HG03066 (cell line): Measurements from ENCODE around the gene DYSF.

Experiments
- ATAC-seq: cut with Tn5 transposase; IDR thresholded peaks from one replicate; pipeline ENCODE4 v1.9.1; 2021; ENCODE audit warnings: low read depth; ENCODE audit not compliant: unreplicated experiment

The DYSF gene

DNA sequence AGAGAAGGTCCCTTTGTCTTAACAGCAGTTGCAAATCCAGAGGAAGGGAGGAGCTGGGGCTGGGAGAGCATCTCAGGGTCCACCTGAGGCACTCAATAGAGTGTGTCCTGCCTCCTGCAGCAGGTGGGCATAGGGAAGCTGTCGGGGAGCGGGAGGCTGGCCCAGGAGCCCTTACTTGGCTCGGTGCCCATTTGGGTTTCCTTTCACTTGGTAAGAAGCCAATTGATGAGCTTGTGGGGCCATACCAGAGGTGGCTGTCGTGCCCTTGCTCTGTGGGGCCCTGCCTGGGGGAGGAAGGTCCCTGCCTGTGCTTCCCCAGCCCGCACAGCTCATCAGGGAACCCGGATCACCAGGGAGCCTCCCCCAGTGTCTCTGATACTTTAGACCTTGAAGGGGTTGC, 229.7 kb downstream of the DYSF start:
- no peak for ATAC-seq

- ATAC-seq: no peak
Measured at GRCh38 chr2:71683666-71684065, 230.3 kb downstream of the DYSF start.

GRCh38 chr2:71684226-71685072, 231.1 kb downstream of the DYSF start:
- ATAC-seq: no peak

- no peak for ATAC-seq
Measured at GRCh38 chr2:71685073-71685848, 231.9 kb downstream of the DYSF start.

GRCh38 chr2:71685941-71686611, 232.7 kb downstream of the DYSF start:
- no peak for ATAC-seq

DNA sequence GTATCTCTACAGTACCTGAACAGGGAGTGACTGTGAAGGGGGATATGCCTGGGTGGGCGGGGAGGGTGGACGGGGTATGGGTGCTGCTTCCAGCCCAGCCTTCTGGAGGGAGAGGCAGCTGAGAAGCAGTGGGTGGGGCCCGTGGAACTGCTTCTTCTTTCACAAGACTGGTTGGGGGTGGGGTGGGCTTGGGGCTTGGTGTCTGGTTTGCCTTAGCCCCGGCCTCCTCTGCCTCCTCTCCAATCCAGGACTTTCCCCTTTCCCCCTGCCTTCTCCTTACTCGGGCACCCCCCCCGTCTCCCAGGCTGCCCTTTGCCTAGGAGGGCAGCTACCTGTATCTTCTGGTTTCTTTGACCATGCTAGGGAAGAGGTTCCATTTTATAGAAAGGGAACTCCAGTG, 233.4 kb downstream of the DYSF start:
- no peak for ATAC-seq

- no peak for ATAC-seq
Measured at GRCh38 chr2:71687412-71687811, 234.1 kb downstream of the DYSF start.

DNA sequence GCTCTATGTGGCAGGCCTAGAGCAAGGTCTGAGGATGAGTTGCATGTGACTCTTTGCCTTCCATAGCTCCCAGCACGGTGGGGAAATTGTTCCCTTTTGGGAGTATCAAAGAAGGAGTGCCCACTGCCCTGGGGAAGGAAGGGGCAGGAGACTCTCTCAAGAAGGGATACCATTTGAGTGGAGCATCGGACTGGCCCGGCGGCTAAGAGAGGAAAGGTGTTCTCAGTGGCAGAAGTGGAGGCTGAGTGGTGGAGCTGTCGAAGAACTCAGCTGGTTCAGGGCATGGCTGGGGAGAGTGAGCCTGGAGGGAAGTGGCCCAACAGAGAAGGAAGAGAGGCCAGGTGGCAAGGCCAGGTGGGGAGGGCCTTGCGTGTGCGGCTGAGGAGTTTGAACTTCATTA, 235.2 kb downstream of the DYSF start:
- no peak for ATAC-seq

DNA sequence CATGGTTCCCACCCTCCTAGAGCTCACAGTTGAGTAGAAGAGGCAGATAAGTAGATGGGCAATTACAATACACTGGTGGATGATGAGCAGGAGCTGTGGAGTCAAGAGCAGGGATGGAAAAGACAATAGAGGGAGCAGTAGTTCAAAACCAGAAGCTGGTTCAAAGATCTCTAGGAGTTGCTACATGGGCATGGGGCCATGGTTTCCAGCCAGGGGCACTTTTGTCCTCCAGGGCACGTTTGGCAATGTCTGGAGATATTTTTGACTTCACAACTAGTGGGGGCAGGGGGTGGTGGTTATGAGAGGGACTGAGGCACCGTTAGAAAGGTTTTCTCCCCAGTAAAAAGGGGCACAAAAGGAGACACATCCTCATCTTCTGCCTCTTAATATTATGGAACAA, 236.0 kb downstream of the DYSF start:
- no peak for ATAC-seq

GRCh38 chr2:71689968-71690834, 236.8 kb downstream of the DYSF start:
- no peak for ATAC-seq

DNA sequence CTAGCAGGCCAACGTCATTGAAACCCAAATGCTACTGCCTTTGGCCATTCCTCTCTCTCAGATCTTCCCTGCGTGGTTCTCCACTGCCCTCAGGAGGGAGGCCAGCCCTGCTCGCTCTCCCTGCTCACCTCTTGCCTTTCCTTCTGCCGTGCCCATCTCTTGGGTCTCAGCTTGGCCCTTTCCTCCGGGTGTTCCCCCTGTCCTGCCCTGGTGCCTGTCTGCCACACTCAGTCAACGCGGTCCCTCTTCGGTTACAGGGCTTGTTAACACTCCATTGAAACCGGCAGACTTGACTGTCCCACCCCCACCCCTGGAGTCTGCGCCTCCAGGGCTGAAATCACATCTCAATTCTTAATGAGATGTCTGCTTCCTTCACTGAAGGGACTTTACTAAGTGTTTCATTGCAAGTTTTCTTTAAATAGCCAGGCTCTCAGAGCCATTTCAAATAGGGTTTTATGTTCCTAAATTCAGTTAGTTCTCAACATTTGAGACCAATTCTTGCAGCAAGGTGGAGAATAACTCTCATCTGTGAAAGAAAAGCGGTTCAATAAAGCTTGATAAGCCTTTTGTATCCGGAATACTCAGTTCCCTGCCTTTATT, 237.6 kb downstream of the DYSF start:
- ATAC-seq: no peak

DNA sequence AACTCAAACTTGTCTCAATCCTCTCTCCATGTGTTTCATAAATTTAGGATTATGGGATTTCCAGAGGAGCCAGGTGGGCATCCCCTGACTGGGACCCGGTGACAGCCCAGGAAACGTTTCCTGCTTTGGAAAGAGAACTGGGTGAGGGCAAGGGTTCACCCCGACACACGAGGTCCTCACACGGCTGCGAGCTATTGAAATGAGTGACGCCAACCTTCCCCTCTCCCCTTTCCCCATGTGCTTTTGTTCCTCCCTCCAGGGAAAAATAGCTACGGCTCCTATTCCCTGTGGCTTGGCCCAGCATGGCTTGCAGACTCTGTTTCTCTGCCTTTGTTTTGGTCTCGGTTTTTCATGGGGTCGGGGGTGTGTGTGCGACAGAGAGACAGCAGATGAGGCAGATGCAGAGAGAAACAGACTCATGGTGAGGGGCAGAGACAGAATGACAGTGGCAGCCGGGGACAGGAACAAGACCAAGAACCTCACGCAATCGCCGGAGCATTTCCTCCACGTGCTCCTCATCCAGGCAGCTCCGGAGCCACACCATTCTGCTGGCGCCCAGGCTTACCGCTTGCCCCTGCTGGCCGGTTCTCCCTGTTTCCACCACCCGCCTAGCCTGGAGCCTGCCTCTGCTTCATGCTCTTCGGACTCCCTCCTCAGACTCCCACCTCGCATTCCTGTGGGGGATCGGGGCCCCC, 238.5 kb downstream of the DYSF start:
- no peak for ATAC-seq

GRCh38 chr2:71692621-71693277, 239.4 kb downstream of the DYSF start:
- ATAC-seq: no peak

DNA sequence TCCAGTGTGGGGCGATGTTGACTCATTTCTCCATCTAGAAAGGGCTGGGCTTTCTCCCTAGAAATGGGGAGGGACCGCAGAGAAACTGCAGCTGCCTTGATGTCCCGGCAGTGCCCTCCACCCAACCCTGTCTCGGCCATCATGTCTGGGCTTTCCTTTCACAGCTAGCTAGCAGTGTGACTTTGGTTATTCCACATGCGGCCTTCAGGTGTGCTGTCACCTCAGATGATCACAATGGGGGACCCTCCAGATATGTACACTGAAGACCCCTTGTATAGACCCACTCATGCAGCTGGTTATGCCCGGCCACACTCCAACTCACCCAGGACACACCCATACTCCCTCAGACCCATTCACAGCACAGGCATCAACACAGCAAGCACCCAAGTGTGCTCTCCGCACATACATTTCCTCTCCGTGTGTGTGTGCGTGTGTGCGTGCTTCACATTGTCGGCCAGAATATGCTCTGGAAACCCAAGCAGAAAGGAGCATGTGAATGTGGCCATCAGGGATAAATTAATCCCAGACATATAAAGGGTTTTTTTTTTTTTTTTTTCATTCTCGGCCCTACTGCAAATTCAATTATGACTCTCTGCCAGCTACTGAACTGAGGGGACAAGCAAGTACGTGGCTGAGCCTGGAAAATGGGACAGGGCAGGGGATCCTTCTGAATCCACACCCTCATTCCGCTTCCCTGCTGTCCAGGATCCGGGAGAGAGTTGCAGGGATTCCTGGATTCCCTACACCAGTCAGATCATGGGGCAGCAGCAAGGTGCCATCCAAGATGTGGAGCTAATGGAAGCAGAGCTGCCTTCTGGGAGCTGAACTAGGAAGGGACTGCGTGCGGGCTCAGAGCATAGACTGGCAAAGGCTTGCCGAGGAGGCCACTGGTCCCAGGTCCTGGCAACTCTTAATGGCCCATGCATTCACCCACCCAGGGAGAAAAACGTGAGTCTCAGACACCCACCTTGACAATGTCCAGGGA, 240.2 kb downstream of the DYSF start:
- ATAC-seq: no peak

- ATAC-seq: no peak
Measured at GRCh38 chr2:71694501-71695234, 241.3 kb downstream of the DYSF start.

DNA sequence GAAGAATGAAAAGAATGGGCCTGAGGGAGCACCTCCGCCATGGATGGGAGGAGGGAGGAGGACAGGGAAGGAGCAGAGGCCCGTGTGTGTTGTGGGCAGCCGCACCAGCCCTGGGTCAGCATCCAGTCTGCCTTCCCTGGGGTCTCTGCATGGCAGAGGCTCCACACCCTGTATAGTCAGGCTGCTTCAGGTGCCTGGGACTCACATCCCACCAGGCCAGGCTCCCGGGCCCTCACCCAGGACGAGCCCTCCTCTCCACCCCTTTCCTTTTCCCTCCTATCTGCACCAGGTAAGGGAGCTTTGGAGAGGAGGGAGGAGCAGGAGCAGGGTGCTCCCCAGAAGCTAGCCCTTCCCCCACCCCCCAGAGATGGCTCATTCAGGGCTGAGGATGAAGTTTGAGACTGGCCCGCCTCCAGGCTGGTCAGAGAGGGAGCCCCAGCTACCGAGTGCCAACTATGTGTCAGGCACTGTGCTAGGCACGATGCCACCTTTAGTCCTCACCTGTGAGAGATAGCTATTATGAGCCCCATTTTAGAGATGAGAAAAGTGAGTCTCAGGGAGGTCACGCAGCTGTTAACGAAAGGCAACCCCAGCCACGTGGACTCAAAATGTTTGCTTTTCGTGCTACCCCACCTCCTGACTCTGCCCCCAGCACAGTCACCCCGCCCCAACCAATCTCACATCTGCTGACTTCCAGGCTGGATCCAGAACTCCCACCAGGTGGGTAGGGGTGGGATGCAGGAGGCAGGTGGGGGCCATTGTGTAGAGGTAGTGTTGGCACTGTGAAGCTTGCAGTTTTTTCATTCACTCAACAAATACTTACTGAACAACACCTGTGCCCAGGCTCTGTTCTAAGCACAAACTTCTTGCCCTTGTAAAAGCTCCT, 242.1 kb downstream of the DYSF start:
- no peak for ATAC-seq
